H9 (cell line): ENCODE data around the gene DAPK2. TPM values are rescaled to one million over a fixed set of nuclear protein-coding genes. Genes with fewer than 3 reads are reported as not detected.

Source experiments
- DNase-seq: peaks from one replicate; pipeline ENCODE4 v3.0.0-alpha.2; 2017
- H2AFZ ChIP-seq: one replicate; pipeline ENCODE4 v1.6.1; 2013; ENCODE audit warnings: mild to moderate bottlenecking, low read length, control low read depth, moderate library complexity
- H2AK5ac ChIP-seq: 2 replicates; pipeline ENCODE4 v1.6.1; 2013; ENCODE audit warnings: low read length, control low read depth, mixed read lengths; ENCODE audit not compliant: insufficient read length
- H2BK120ac ChIP-seq: one replicate; pipeline ENCODE4 v1.6.1; 2013; ENCODE audit warnings: low read depth, mild to moderate bottlenecking, low read length, control low read depth, inconsistent platforms; ENCODE audit not compliant: poor library complexity, severe bottlenecking
- H2BK12ac ChIP-seq: 2 replicates; pipeline ENCODE4 v1.6.1; 2013; ENCODE audit warnings: low read length, control low read depth, mixed read lengths, low read depth; ENCODE audit not compliant: insufficient read length
- H2BK15ac ChIP-seq: 2 replicates; pipeline ENCODE4 v1.6.1; 2013; ENCODE audit warnings: low read depth, low read length, control low read depth
- H2BK20ac ChIP-seq: one replicate; pipeline ENCODE4 v1.6.1; 2013; ENCODE audit warnings: low read depth, mild to moderate bottlenecking, low read length, control low read depth, inconsistent platforms; ENCODE audit not compliant: poor library complexity, severe bottlenecking
- H2BK5ac ChIP-seq: 2 replicates; pipeline ENCODE4 v1.6.1; 2013; ENCODE audit warnings: low read length, control low read depth, mixed read lengths; ENCODE audit not compliant: insufficient read length
- H3K14ac ChIP-seq: 2 replicates; pipeline ENCODE4 v1.6.1; 2013; ENCODE audit warnings: low read length, control low read depth; ENCODE audit not compliant: insufficient read depth
- H3K18ac ChIP-seq: 2 replicates; pipeline ENCODE4 v1.6.1; 2013; ENCODE audit warnings: low read depth, mild to moderate bottlenecking, mixed read lengths, low read length, control low read depth; ENCODE audit not compliant: insufficient read length
- H3K23ac ChIP-seq: 2 replicates; pipeline ENCODE4 v1.6.1; 2013; ENCODE audit warnings: low read length, control low read depth, mixed read lengths, low read depth; ENCODE audit not compliant: insufficient read length
- H3K23me2 ChIP-seq: 2 replicates; pipeline ENCODE4 v1.6.1; 2013; ENCODE audit warnings: low read depth, mild to moderate bottlenecking, mixed read lengths, low read length, control low read depth; ENCODE audit not compliant: insufficient read length, poor library complexity, severe bottlenecking
- H3K27ac ChIP-seq: 2 replicates; pipeline ENCODE4 v1.5.1; 2013; ENCODE audit warnings: low read length, control low read depth, mixed read lengths, low read depth; ENCODE audit not compliant: insufficient read length
- H3K27me3 ChIP-seq: 2 replicates; pipeline ENCODE4 v1.6.1; 2013; ENCODE audit warnings: low read length, control low read depth, inconsistent platforms; ENCODE audit not compliant: insufficient read depth
- H3K4ac ChIP-seq: 2 replicates; pipeline ENCODE4 v1.6.1; 2013; ENCODE audit warnings: low read depth, mild to moderate bottlenecking, control low read depth, inconsistent platforms, low read length, moderate library complexity
- H3K4me1 ChIP-seq: 2 replicates; pipeline ENCODE4 v1.6.1; 2013; ENCODE audit warnings: low read length, control low read depth, inconsistent platforms; ENCODE audit not compliant: insufficient read depth
- H3K4me2 ChIP-seq: 2 replicates; pipeline ENCODE4 v1.6.1; 2013; ENCODE audit warnings: low read length, control low read depth, mixed read lengths; ENCODE audit not compliant: insufficient read length, insufficient read depth
- H3K56ac ChIP-seq: 2 replicates; pipeline ENCODE4 v1.6.1; 2013; ENCODE audit warnings: low read depth, mild to moderate bottlenecking, mixed read lengths, low read length, control low read depth; ENCODE audit not compliant: insufficient read length
- H3K79me1 ChIP-seq: 2 replicates; pipeline ENCODE4 v1.6.1; 2013; ENCODE audit warnings: low read depth, mild to moderate bottlenecking, moderate library complexity, low read length, control low read depth, inconsistent platforms; ENCODE audit not compliant: insufficient read depth, poor library complexity, severe bottlenecking
- H3K79me2 ChIP-seq: 2 replicates; pipeline ENCODE4 v1.6.1; 2013; ENCODE audit warnings: low read length, control low read depth, inconsistent platforms; ENCODE audit not compliant: insufficient read depth
- H3K9ac ChIP-seq: 2 replicates; pipeline ENCODE4 v1.6.1; 2013; ENCODE audit warnings: low read length, control low read depth, mixed read lengths; ENCODE audit not compliant: insufficient read length; ENCODE audit errors: extremely low read depth
- H3K9me3 ChIP-seq: one replicate; pipeline ENCODE4 v1.6.1; 2013; ENCODE audit warnings: low read depth, low read length, inconsistent platforms; ENCODE audit not compliant: control insufficient read depth
- H3T11ph ChIP-seq: one replicate; pipeline ENCODE4 v1.6.1; 2013; ENCODE audit warnings: mild to moderate bottlenecking, low read length, control low read depth, inconsistent platforms
- H4K20me1 ChIP-seq: one replicate; pipeline ENCODE4 v1.6.1; 2013; ENCODE audit not compliant: control insufficient read depth, insufficient read length, insufficient read depth
- H4K5ac ChIP-seq: 2 replicates; pipeline ENCODE4 v1.6.1; 2013; ENCODE audit warnings: low read depth, mild to moderate bottlenecking, mixed read lengths, low read length, control low read depth; ENCODE audit not compliant: insufficient read length
- H4K8ac ChIP-seq: replicated peaks from 2 replicates; pipeline ENCODE4 v1.6.1; 2013; ENCODE audit warnings: low read length, control low read depth, mixed read lengths, low read depth; ENCODE audit not compliant: insufficient read length
- H4K91ac ChIP-seq: 2 replicates; pipeline ENCODE4 v1.6.1; 2013; ENCODE audit warnings: low read depth, mild to moderate bottlenecking, moderate library complexity, mixed read lengths, low read length, control low read depth; ENCODE audit not compliant: insufficient read length
- H3K27ac Mint-ChIP-seq, 3 experiments: 2 replicates in 2 of 3; 3 replicates in 1 of 3; pipeline ENCODE4 v1.8.0; 2020 to 2021; ENCODE audit warnings: mixed read lengths in 3 of 3, mild to moderate bottlenecking in 1 of 3, moderate library complexity in 1 of 3
- H3K27me3 Mint-ChIP-seq: 2 replicates; pipeline ENCODE4 v1.8.0; 2021; ENCODE audit warnings: low read depth, mild to moderate bottlenecking, moderate library complexity, mixed read lengths
- H3K36me3 Mint-ChIP-seq, 3 experiments: 2 replicates in 2 of 3; 3 replicates in 1 of 3; pipeline ENCODE4 v1.8.0; 2020 to 2021; ENCODE audit warnings: low read depth in 3 of 3, mixed read lengths in 3 of 3; ENCODE audit not compliant: insufficient read depth in 1 of 3
- H3K4me1 Mint-ChIP-seq, 2 experiments: 2 replicates each; pipeline ENCODE4 v1.8.0; 2020; ENCODE audit warnings: mixed read lengths in 2 of 2
- H3K4me3 Mint-ChIP-seq, 2 experiments: 2 replicates in 1 of 2; 3 replicates in 1 of 2; pipeline ENCODE4 v1.8.0; 2020 to 2021; ENCODE audit warnings: mild to moderate bottlenecking in 2 of 2, mixed read lengths in 2 of 2, moderate library complexity in 1 of 2
- H3K9me3 Mint-ChIP-seq, 2 experiments: 2 replicates in 1 of 2; 3 replicates in 1 of 2; pipeline ENCODE4 v1.8.0; 2020; ENCODE audit warnings: mild to moderate bottlenecking in 2 of 2, mixed read lengths in 2 of 2, moderate library complexity in 1 of 2
- WGBS: extraction: QIAGEN DNeasy Blood & Tissue Kit; methylation state at CpG from one replicate; pipeline ENCODE4 v1.1.7; 2013; ENCODE audit warnings: missing lambda C conversion rate, low lambda C conversion rate, mixed read lengths; ENCODE audit not compliant: insufficient read length; ENCODE audit errors: extremely low coverage; 5-methylcytosine and 5-hydroxymethylcytosine counted together
- total RNA-seq: library from RNA; stranded (reverse); gene quantifications from 2 replicates; pipeline ENCODE4 v1.2.1, GENCODE V29; 2021
- TF ChIP-seq, protein P1 (sequence below): fragments of 200-600 bp; sonication (generic); conservative IDR thresholded peaks from 3 replicates; pipeline ENCODE4 v1.8.0; 2021; ENCODE audit warnings: antibody characterized with exemption, mild to moderate bottlenecking

The DAPK2 gene
- total RNA-seq, 1 experiment from 2014 or later: 3.5 TPM

DNA sequence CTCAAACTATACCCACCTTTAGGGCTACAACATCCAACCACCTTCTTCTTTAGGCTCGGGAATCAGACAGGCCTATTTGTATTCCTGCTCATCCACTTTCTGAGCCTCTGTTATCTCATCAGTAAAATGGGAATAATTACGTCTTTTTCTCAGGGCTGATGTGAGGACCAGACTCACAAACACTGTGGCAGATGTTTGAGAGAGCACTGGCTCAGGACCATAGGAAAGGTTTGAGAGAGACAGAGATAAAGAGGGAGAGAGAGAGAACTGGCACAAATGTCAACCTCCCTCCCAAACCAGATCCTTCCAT lies 4.8 kb upstream of the DAPK2 start:
- H2BK20ac ChIP-seq: no peak overlapping the region
- H2AK5ac ChIP-seq: no peak overlapping the region
- no peak overlapping the region for H2BK15ac ChIP-seq
- no peak overlapping the region for H3K4ac ChIP-seq
- no peaks in the 10 kb centered on the region for H3K36me3 Mint-ChIP-seq
- H4K20me1 ChIP-seq: no peaks in the 10 kb centered on the region
- H2BK12ac ChIP-seq: no peak overlapping the region
- H3K27ac ChIP-seq: no peak overlapping the region
- no peak overlapping the region for H3K4me2 ChIP-seq
- no peak overlapping the region for H3K27ac Mint-ChIP-seq
- no peaks in the 10 kb centered on the region for H3K9me3 ChIP-seq
- peaks cover 3% of the 10 kb centered on the region; the same call in 1 of the 2 replicates for H3K27me3 ChIP-seq
- no peak overlapping the region for H4K8ac ChIP-seq
- no peak overlapping the region for H2BK5ac ChIP-seq
- no peak overlapping the region for H3T11ph ChIP-seq
- H4K5ac ChIP-seq: no peak overlapping the region
- H2BK120ac ChIP-seq: no peak overlapping the region
- H3K4me1 ChIP-seq: no peaks in the 10 kb centered on the region
- no peaks in the 10 kb centered on the region for H3K79me2 ChIP-seq
- H3K4me1 Mint-ChIP-seq: peaks cover 6 to 11% of the 10 kb centered on the region in 2 experiments
- peaks cover 5% of the 10 kb centered on the region for H3K23me2 ChIP-seq
- no peak overlapping the region for H3K14ac ChIP-seq
- H3K27me3 Mint-ChIP-seq: peaks cover 26% of the 10 kb centered on the region
- WGBS: no CpG with 5 or more reads among the region's 2 CpGs
- H3K9ac ChIP-seq: no peak overlapping the region
- DNase-seq: no peak
- no peaks in the 10 kb centered on the region for H3K9me3 Mint-ChIP-seq
- H3K79me1 ChIP-seq: no peaks in the 10 kb centered on the region
- no peak overlapping the region for H2AFZ ChIP-seq
- no peak overlapping the region for H3K23ac ChIP-seq
- H3K56ac ChIP-seq: no peak overlapping the region
- no peak overlapping the region for H3K18ac ChIP-seq
- TF ChIP-seq, protein P1, sequence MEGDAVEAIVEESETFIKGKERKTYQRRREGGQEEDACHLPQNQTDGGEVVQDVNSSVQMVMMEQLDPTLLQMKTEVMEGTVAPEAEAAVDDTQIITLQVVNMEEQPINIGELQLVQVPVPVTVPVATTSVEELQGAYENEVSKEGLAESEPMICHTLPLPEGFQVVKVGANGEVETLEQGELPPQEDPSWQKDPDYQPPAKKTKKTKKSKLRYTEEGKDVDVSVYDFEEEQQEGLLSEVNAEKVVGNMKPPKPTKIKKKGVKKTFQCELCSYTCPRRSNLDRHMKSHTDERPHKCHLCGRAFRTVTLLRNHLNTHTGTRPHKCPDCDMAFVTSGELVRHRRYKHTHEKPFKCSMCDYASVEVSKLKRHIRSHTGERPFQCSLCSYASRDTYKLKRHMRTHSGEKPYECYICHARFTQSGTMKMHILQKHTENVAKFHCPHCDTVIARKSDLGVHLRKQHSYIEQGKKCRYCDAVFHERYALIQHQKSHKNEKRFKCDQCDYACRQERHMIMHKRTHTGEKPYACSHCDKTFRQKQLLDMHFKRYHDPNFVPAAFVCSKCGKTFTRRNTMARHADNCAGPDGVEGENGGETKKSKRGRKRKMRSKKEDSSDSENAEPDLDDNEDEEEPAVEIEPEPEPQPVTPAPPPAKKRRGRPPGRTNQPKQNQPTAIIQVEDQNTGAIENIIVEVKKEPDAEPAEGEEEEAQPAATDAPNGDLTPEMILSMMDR: no peak
- H3K4me3 Mint-ChIP-seq: no peak overlapping the region
- no peak overlapping the region for H4K91ac ChIP-seq
